ENCODE results near the gene ARMC3. TPM values are rescaled to one million over a fixed set of nuclear protein-coding genes. Genes with fewer than 3 reads are reported as not detected.

ARMC3 gene
- total and polyA plus RNA-seq, 4 donors, result 0.05 TPM; not detected in 3

DNA sequence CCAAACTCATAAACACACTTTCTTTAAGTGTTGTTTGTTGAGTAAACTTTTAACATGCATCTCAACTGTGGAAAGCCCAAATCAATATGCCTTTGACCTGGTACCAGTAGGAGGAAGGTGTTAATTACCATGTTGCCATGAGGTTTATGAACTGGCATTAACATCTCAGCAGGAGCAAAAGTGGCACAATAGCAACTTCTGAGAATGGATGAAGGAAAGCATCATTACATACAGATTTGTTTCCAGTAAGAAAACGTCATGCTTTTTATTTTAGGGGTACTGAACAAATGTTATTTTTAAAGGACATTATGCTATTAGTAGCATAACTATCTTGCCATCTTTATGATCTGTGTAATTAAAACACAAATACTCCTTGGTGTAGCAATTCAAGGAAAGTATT, 51.1 kb downstream of the ARMC3 start:
- no peak for TF ChIP-seq RXRA (IDR thresholded peaks at IDR 0.05)
- TF ChIP-seq, protein P1, sequence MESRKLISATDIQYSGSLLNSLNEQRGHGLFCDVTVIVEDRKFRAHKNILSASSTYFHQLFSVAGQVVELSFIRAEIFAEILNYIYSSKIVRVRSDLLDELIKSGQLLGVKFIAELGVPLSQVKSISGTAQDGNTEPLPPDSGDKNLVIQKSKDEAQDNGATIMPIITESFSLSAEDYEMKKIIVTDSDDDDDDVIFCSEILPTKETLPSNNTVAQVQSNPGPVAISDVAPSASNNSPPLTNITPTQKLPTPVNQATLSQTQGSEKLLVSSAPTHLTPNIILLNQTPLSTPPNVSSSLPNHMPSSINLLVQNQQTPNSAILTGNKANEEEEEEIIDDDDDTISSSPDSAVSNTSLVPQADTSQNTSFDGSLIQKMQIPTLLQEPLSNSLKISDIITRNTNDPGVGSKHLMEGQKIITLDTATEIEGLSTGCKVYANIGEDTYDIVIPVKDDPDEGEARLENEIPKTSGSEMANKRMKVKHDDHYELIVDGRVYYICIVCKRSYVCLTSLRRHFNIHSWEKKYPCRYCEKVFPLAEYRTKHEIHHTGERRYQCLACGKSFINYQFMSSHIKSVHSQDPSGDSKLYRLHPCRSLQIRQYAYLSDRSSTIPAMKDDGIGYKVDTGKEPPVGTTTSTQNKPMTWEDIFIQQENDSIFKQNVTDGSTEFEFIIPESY (IDR thresholded peaks at IDR 0.05), result no peak
- TF ChIP-seq SP1 (IDR thresholded peaks at IDR 0.05), result no peak
- TF ChIP-seq, protein P2, sequence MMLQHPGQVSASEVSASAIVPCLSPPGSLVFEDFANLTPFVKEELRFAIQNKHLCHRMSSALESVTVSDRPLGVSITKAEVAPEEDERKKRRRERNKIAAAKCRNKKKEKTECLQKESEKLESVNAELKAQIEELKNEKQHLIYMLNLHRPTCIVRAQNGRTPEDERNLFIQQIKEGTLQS (IDR thresholded peaks at IDR 0.05), result no peak
- no peak for TF ChIP-seq FOXA2 (IDR thresholded peaks at IDR 0.05)
- TF ChIP-seq FOXA1 (IDR thresholded peaks at IDR 0.05), result no peak
- TF ChIP-seq CTCF (IDR thresholded peaks at IDR 0.05; ENCODE audit: low read depth, low read length, missing input control), result no peak
- no peak for TF ChIP-seq TAF1 (conservative IDR thresholded peaks at IDR 0.05)
- no peak for TF ChIP-seq HNF4A (conservative IDR thresholded peaks at IDR 0.05)
- no peak for TF ChIP-seq REST (IDR thresholded peaks at IDR 0.05)
- no peak for TF ChIP-seq HNF4G (IDR thresholded peaks at IDR 0.05)
- TF ChIP-seq GABPA (IDR thresholded peaks at IDR 0.05 in 1 of 2, conservative IDR thresholded peaks at IDR 0.05 in 1 of 2), result no peak
- Histone ChIP-seq H3K9me3 (ENCODE audit: control insufficient read depth in 4 of 4, low read length in 3 of 4) (no peaks in the 10 kb centered on the region), H3K27ac (ENCODE audit: low read depth in 1 of 2, low read length in 2 of 2) (no peak overlapping the region), H3K27me3 (ENCODE audit: control insufficient read depth in 4 of 4, insufficient read depth in 4 of 4, low read length in 3 of 4) (no peaks in the 10 kb centered on the region), H3K36me3 (ENCODE audit: control insufficient read depth in 4 of 4, insufficient read depth in 3 of 4, low read depth in 1 of 4, low read length in 3 of 4) (no peaks in the 10 kb centered on the region), H3K4me1 (ENCODE audit: control insufficient read depth in 4 of 4, insufficient read depth in 4 of 4, low read length in 3 of 4) (no peaks in the 10 kb centered on the region), H3K9ac (ENCODE audit: low read depth in 1 of 2, low read length in 2 of 2) (no peak overlapping the region), H3K4me3 (ENCODE audit: low read depth in 1 of 3, low read length in 3 of 3) (no peak overlapping the region)
- WGBS, result 74% methylated on average over 1 of the region's 1 CpG
- DNase-seq (ENCODE audit: low spot score), result no peak

- Histone ChIP-seq H3K4me3 (ENCODE audit: low read depth in 1 of 3, low read length in 3 of 3) (no peak overlapping the region), H3K9me3 (ENCODE audit: control insufficient read depth in 4 of 4, low read length in 3 of 4) (no peaks in the 10 kb centered on the region), H3K9ac (ENCODE audit: low read depth in 1 of 2, low read length in 2 of 2) (no peak overlapping the region), H3K4me1 (ENCODE audit: control insufficient read depth in 4 of 4, insufficient read depth in 4 of 4, low read length in 3 of 4) (no peaks in the 10 kb centered on the region), H3K27me3 (ENCODE audit: control insufficient read depth in 4 of 4, insufficient read depth in 4 of 4, low read length in 3 of 4) (no peaks in the 10 kb centered on the region), H3K27ac (ENCODE audit: low read depth in 1 of 2, low read length in 2 of 2) (no peak overlapping the region), H3K36me3 (ENCODE audit: control insufficient read depth in 4 of 4, insufficient read depth in 3 of 4, low read depth in 1 of 4, low read length in 3 of 4) (no peaks in the 10 kb centered on the region)
- no peak for DNase-seq (ENCODE audit: low spot score)
- no peak for TF ChIP-seq MAX (IDR thresholded peaks at IDR 0.05)
- 45% methylated on average over 2 of the region's 2 CpGs for WGBS
Measured at GRCh38 chr10:22980822-22981221, 53.0 kb downstream of the ARMC3 start.

Measured in liver (tissue), 9 donors.